MCF 10A (cell line): ENCODE data around the gene DNAH6. TPM values are rescaled to one million over a fixed set of nuclear protein-coding genes. Genes with fewer than 3 reads are reported as not detected.

Source experiments
- BruUV-seq: library from RNA; stranded (reverse); fragments of 400-500 nt; replicated peaks from 2 replicates; lab custom pipeline; 2021; lab: Mats Ljungman, UMichigan
- CTCF ChIA-PET: fragments of 300-600 bp; sonication (Branson Sonifier 250); formaldehyde crosslinking; extraction: SDS; loops from one replicate; lab custom pipeline; 2021; ENCODE audit warnings: antibody characterized with exemption, inconsistent platforms; lab: Yijun Ruan, JAX
- POLR2A ChIA-PET: fragments of 300-600, 350-650 bp; sonication (Branson Sonifier 250); formaldehyde crosslinking; extraction: SDS; loops from one replicate; lab custom pipeline; 2020; ENCODE audit warnings: antibody characterized with exemption, inconsistent platforms; lab: Yijun Ruan, JAX
- DNase-seq: peaks from one replicate; pipeline ENCODE4 v3.0.0-alpha.2; 2018; ENCODE audit not compliant: unreplicated experiment
- H3K27ac Mint-ChIP-seq: one replicate; pipeline ENCODE4 v1.8.0; 2022; ENCODE audit warnings: mild to moderate bottlenecking, low read depth, mixed read lengths; ENCODE audit not compliant: unreplicated experiment
- H3K27me3 Mint-ChIP-seq: one replicate; pipeline ENCODE4 v1.8.0; 2022; ENCODE audit warnings: mixed read lengths; ENCODE audit not compliant: insufficient read depth, unreplicated experiment
- H3K36me3 Mint-ChIP-seq: one replicate; pipeline ENCODE4 v1.8.0; 2022; ENCODE audit warnings: mild to moderate bottlenecking, moderate library complexity, mixed read lengths; ENCODE audit not compliant: insufficient read depth, unreplicated experiment
- H3K4me1 Mint-ChIP-seq: one replicate; pipeline ENCODE4 v1.8.0; 2022; ENCODE audit warnings: mixed read lengths; ENCODE audit not compliant: insufficient read depth, unreplicated experiment
- H3K4me3 Mint-ChIP-seq: one replicate; pipeline ENCODE4 v1.8.0; 2022; ENCODE audit warnings: mild to moderate bottlenecking, moderate library complexity, mixed read lengths; ENCODE audit not compliant: unreplicated experiment
- H3K9me3 Mint-ChIP-seq: one replicate; pipeline ENCODE4 v1.8.0; 2022; ENCODE audit warnings: mixed read lengths; ENCODE audit not compliant: unreplicated experiment
- intact Hi-C: fragments of 100-400 bp; cut with micrococcal nuclease; formaldehyde crosslinking; loops from 2 replicates; pipeline ENCODE4 v1.14.1; 2022
- total RNA-seq: library from RNA; stranded (reverse); gene quantifications from 2 replicates; pipeline ENCODE4 v1.2.3, GENCODE V29; 2022
- TF ChIP-seq, protein P1 (sequence below): fragments of 200-600 bp; IDR thresholded peaks from one replicate; pipeline ENCODE4 v1.8.0; 2022; ENCODE audit warnings: antibody characterized with exemption, mild to moderate bottlenecking; ENCODE audit not compliant: unreplicated experiment

The DNAH6 gene
- total RNA-seq, 1 experiment from 2014 or later: 0.14 TPM

- no peaks in the 10 kb centered on the region for H3K4me1 Mint-ChIP-seq
- H3K27me3 Mint-ChIP-seq: no peaks in the 10 kb centered on the region
- H3K9me3 Mint-ChIP-seq: peaks cover 8% of the 10 kb centered on the region
- POLR2A ChIA-PET: interaction anchor here (1.2 kb wide), 1 partner anchor 146 kb away, joined by 3 read pairs; no protein-coding TSS in a partner anchor
- TF ChIP-seq, protein P1, sequence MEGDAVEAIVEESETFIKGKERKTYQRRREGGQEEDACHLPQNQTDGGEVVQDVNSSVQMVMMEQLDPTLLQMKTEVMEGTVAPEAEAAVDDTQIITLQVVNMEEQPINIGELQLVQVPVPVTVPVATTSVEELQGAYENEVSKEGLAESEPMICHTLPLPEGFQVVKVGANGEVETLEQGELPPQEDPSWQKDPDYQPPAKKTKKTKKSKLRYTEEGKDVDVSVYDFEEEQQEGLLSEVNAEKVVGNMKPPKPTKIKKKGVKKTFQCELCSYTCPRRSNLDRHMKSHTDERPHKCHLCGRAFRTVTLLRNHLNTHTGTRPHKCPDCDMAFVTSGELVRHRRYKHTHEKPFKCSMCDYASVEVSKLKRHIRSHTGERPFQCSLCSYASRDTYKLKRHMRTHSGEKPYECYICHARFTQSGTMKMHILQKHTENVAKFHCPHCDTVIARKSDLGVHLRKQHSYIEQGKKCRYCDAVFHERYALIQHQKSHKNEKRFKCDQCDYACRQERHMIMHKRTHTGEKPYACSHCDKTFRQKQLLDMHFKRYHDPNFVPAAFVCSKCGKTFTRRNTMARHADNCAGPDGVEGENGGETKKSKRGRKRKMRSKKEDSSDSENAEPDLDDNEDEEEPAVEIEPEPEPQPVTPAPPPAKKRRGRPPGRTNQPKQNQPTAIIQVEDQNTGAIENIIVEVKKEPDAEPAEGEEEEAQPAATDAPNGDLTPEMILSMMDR: no peak
- H3K36me3 Mint-ChIP-seq: no peaks in the 10 kb centered on the region
- no peak overlapping the region for H3K27ac Mint-ChIP-seq
- intact Hi-C loops: no loop called here
- no peak for DNase-seq
- no peak overlapping the region for H3K4me3 Mint-ChIP-seq
- no TSS peak for BruUV-seq
- CTCF ChIA-PET: interaction anchor here (0.6 kb wide), 1 partner anchor 69 kb away, joined by 3 read pairs; no protein-coding TSS in a partner anchor
Observed at GRCh38 chr2:84603911-84604310, 87.6 kb downstream of the DNAH6 start.

GRCh38 chr2:84613082-84613481, 96.8 kb downstream of the DNAH6 start:
- intact Hi-C loops: no loop called here

DNA sequence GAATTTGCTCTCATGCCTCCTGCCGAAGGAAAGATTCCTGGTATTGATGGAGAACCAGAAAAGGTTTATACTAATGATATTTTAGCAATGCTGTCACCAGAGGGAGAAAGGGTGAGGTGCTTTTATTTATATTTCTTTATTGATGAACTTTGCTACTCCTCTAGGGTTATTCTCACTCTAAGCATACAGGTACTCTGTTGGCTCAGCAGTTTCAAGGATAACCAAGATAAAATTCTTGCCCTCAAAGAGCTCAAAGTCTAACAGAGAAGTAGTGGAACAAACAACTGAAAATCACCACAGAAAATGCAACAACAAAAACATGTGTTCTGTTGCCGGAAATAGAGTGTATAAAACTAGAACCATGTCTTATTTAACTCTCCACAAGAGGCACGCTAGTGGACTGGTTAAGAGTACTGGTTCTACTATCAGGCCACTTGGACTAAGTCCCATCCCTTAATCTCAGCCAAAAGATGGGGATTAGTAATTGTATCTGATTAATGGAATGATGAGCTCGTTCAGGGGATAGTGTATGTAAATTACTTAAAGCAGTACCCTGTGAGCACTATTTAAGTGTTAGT, 103.6 kb downstream of the DNAH6 start:
- Mint-ChIP-seq H3K27ac (no peak overlapping the region), H3K9me3 (no peaks in the 10 kb centered on the region), H3K4me3 (no peak overlapping the region), H3K4me1 (no peaks in the 10 kb centered on the region), H3K36me3 (no peaks in the 10 kb centered on the region), H3K27me3 (no peaks in the 10 kb centered on the region)
- ChIA-PET POLR2A (no interaction called here), CTCF (interaction anchor here (0.6 kb wide), 1 partner anchor 53 kb away, joined by 5 read pairs; no protein-coding TSS in a partner anchor)
- no peak for DNase-seq
- intact Hi-C loops: no loop called here
- TF ChIP-seq, protein P1: no peak
- BruUV-seq: no TSS peak

More at GRCh38 chr2:84613082-84613481, 96.8 kb downstream of the DNAH6 start:
- CTCF ChIA-PET: interaction anchor here (1.1 kb wide), 1 partner anchor 10 kb away, joined by 3 read pairs; no protein-coding TSS in a partner anchor
- H3K4me3 Mint-ChIP-seq: no peak overlapping the region
- TF ChIP-seq, protein P1: no peak
- POLR2A ChIA-PET: no interaction called here
- no peaks in the 10 kb centered on the region for H3K27me3 Mint-ChIP-seq
- peaks cover 3% of the 10 kb centered on the region for H3K9me3 Mint-ChIP-seq
- H3K27ac Mint-ChIP-seq: no peak overlapping the region
- no TSS peak for BruUV-seq
- no peaks in the 10 kb centered on the region for H3K36me3 Mint-ChIP-seq
- no peak for DNase-seq
- H3K4me1 Mint-ChIP-seq: no peaks in the 10 kb centered on the region

DNA sequence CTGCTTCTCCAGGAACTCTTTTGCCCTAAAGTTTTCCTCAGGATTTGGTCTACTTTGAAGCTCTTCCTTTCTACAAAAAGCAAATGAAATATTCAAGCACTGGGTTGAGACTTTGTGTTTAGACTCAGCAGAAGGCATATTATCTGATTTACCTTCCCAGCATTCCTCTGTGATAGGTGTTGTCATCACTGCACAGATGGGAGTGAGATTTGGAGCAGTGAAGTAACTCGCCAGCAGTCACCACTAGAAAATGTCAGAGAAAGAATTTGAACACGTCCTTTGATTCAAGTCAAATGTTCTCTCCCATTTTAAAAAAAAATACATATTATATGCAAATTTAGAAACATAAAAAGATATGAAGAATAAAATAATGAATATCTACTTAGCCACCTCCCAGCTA, 112.2 kb downstream of the DNAH6 start:
- H3K27ac Mint-ChIP-seq: no peak overlapping the region
- peaks cover 5% of the 10 kb centered on the region for H3K4me1 Mint-ChIP-seq
- H3K36me3 Mint-ChIP-seq: no peaks in the 10 kb centered on the region
- CTCF ChIA-PET: interaction anchor here (0.7 to 4.3 kb wide), 3 partner anchors 100 to 235 kb away, joined by 3 to 16 read pairs (median 15); no protein-coding TSS in a partner anchor
- intact Hi-C loops: no loop called here
- H3K4me3 Mint-ChIP-seq: no peak overlapping the region
- no peaks in the 10 kb centered on the region for H3K27me3 Mint-ChIP-seq
- DNase-seq: no peak
- H3K9me3 Mint-ChIP-seq: no peaks in the 10 kb centered on the region
- TF ChIP-seq, protein P1: no peak
- POLR2A ChIA-PET: no interaction called here
- BruUV-seq: no TSS peak
